Nephron progenitor cell (in vitro differentiated cells): Measurements from ENCODE around the gene CPT1B.

Experiments used
- DNase-seq: peaks from one replicate; pipeline ENCODE4 v3.0.0; 2021
- H3K27ac Mint-ChIP-seq: 2 replicates; pipeline ENCODE4 v1.8.0; 2021; ENCODE audit warnings: mild to moderate bottlenecking, moderate library complexity, mixed read lengths
- H3K27me3 Mint-ChIP-seq: 2 replicates; pipeline ENCODE4 v1.8.0; 2021; ENCODE audit warnings: mild to moderate bottlenecking, low read depth, mixed read lengths; ENCODE audit not compliant: poor library complexity
- H3K36me3 Mint-ChIP-seq: 2 replicates; pipeline ENCODE4 v1.8.0; 2021; ENCODE audit warnings: low read depth, mixed read lengths
- H3K4me1 Mint-ChIP-seq: 2 replicates; pipeline ENCODE4 v1.8.0; 2021; ENCODE audit warnings: mixed read lengths
- H3K4me3 Mint-ChIP-seq: 2 replicates; pipeline ENCODE4 v1.8.0; 2021; ENCODE audit warnings: mild to moderate bottlenecking, moderate library complexity, mixed read lengths
- H3K9me3 Mint-ChIP-seq: 2 replicates; pipeline ENCODE4 v1.8.0; 2021; ENCODE audit warnings: mild to moderate bottlenecking, moderate library complexity, mixed read lengths
- CTCF ChIP-seq: fragments of 200-600 bp; sonication (generic); IDR thresholded peaks from 2 replicates; pipeline ENCODE4 v1.5.0; 2021; ENCODE audit warnings: antibody characterized with exemption

The CPT1B gene

GRCh38 chr22:50603511-50604255 is 25.5 kb upstream of the CPT1B start:
- TF ChIP-seq CTCF = no peak
- H3K9me3 Mint-ChIP-seq = no peaks in the 10 kb centered on the region
- H3K4me1 Mint-ChIP-seq = peaks cover 30% of the 10 kb centered on the region
- DNase-seq = no peak
- H3K27me3 Mint-ChIP-seq = peaks cover 33% of the 10 kb centered on the region
- no peak overlapping the region for H3K4me3 Mint-ChIP-seq
- no peaks in the 10 kb centered on the region for H3K36me3 Mint-ChIP-seq
- H3K27ac Mint-ChIP-seq = no peak overlapping the region

- DNase-seq = no peak
- Mint-ChIP-seq H3K4me3 (peak overlapping the region; percentile 82), H3K9me3 (no peaks in the 10 kb centered on the region), H3K36me3 (peaks cover 3% of the 10 kb centered on the region), H3K27me3 (peaks cover 36% of the 10 kb centered on the region), H3K27ac (no peak overlapping the region), H3K4me1 (peaks cover 22% of the 10 kb centered on the region)
- TF ChIP-seq CTCF = no peak
Observed at GRCh38 chr22:50602338-50602700, 24.1 kb upstream of the CPT1B start.

DNA sequence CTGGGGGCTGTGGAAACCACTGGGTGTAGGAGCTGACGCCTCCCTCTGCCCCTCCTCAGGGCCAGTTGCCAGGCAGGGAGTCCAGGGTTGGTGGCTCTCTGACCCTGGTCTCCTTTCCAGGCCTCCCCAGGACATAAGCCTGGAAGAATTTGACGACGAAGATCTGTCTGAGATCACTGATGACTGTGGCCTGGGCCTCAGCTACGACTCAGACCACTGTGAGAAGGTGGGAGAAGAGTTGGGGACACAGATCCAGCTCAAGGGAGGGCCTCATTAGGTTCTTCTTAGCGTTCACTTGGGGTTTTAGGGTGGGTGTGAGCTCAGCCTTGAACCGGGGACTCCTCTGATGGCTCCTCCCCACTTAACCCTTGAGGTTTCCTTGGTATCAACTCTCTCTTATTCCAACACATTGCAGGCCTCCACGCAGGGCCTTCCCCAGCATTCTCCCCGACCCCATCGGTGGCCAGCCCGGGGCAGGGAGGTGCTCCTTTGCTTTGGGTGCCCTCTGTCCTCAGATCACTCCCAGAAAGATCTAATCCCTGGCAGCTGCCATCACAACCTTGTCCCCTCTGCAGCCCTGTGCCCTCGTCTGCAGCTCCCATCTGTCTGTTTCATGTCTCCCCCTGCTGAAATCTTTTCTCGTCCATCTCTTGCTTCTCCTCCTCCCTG is 23.6 kb upstream of the CPT1B start:
- no peak for TF ChIP-seq CTCF
- Mint-ChIP-seq H3K27ac (no peak overlapping the region), H3K4me3 (peak overlapping the region; percentile 82)

DNA sequence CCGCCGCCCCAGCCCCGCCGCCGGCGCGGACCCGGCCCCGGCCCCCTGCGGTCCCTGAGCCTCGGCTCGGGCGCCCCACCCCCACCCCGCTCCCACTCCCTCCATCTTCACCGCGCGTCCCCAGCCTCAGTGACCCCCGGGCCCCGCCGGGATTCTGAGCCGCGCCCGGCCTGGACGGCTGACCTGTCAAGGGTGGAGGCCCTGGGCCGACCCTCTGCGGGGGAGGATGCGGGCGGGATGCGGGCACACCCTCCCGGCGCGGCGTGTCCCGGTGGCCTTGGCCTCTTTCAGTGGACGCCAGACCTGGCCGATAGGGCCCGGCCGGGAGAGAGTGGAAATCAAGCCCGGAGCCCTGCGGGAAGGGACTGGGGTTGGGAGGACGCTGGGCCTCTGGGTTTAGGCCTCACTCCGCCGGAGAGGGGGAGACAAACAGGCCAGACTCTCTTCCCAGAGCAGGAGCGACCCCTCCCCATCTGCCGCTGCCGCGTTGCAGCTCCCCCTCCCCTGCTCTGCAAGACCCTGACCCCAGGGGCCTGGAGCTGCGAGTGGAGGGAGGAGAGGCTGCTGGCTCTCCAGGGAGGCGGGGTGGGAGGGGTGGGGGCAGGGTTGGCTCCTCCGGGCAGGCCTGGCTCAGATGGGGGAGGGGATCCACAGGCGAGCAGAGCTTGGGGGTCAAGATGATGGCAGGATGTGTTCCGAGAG is 22.9 kb upstream of the CPT1B start:
- Mint-ChIP-seq H3K27me3 (peaks cover 34% of the 10 kb centered on the region), H3K4me1 (peaks cover 22% of the 10 kb centered on the region), H3K36me3 (peaks cover 13% of the 10 kb centered on the region), H3K4me3 (peak overlapping the region; percentile 82), H3K9me3 (no peaks in the 10 kb centered on the region), H3K27ac (no peak overlapping the region)
- TF ChIP-seq CTCF = no peak
- peak; percentile 42 for DNase-seq

More for the DNA sequence above, 23.6 kb upstream of the CPT1B start:
- Mint-ChIP-seq H3K36me3 (peaks cover 8% of the 10 kb centered on the region), H3K27me3 (peaks cover 37% of the 10 kb centered on the region), H3K4me1 (peaks cover 22% of the 10 kb centered on the region), H3K9me3 (no peaks in the 10 kb centered on the region)
- no peak for DNase-seq

DNA sequence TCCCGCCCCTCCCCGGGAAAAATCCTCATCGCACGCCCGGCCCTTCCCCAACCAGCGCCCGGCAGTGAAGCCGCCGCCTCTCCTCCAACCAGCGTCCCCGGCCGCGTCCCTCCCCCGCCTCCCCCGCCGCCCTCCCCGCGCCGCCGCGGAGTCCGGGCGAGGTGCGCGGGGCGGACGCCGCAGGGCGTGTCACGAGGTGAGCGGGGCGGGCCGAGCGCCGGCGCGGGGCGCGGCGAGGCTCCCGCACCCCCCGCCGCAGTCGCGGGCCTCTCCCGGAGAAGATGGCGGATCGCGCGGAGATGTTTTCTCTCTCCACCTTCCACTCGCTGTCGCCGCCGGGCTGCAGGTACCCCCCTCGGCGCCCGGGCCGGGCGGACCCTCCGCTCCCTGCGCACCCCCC is 22.3 kb upstream of the CPT1B start, which contains the start of gene MAPK8IP2:
Gene MAPK8IP2, plus strand, starts transcription at position 256 of the 400 bp plus-strand sequence. Its CDS starts 26 bp downstream, at position 282.
- H3K27ac Mint-ChIP-seq = no peak within 1 kb of the TSS
- H3K27me3 Mint-ChIP-seq = peaks cover 34% of the 10 kb centered on the region
- peak; percentile 60 for DNase-seq
- H3K4me1 Mint-ChIP-seq = peaks cover 22% of the 10 kb centered on the region
- H3K9me3 Mint-ChIP-seq = no peaks in the 10 kb centered on the region
- H3K4me3 Mint-ChIP-seq = peak within 1 kb of the TSS; percentile 82
- H3K36me3 Mint-ChIP-seq = peaks cover 13% of the 10 kb centered on the region
- TF ChIP-seq CTCF = no peak
